Measurements from ENCODE around the gene LIMD2.
A peak's percentile ranks its signal among the peaks of the same experiment; 100 is the strongest.

The LIMD2 gene

DNA sequence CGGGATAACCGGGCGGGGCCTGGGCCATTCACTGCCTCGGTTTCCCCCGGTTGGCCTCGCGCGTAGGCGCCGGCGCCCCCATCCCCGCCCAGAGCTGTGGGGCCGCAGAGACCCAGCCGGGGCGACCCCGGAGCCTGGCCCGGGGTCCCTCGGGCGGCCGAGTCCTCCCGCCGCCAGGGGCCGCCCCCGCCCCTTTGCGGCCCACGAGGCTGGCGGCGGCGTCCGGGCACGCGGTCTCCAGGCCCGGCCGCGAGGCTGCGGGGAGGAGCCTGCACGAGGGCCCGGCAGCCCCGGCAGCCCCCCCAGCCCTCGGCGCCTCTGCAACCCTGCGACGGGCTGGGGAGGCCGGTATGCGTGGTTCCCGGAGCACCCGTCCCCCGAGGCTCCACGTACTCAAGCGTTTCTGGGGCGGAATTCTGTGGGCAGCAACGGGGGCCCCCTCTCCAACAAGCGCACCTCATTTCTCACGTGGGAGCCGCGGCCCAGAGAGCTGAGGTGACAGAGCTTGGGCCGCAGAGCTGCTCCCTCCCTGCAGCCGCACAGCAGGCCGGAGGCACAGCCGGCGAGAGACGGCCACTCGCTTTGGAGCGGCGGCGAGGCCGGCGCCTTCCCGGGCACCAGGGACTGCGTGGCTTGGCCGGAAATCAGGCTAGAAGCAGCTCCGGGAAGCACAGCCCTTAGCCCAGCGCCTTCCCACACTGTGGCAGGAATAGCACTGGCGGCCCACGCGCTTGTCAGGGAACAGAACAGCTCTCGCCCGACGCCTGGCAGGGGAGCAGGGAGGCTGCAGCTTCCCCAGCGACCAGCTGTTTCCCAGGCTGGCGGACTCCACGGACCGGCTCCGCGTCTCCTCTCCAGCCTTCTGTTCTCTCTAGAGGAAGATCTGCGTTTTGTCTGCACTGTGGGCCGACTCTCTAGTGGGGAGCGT is 867 bp upstream of the LIMD2 start:
- peak; percentile 38 for DNase-seq

DNA sequence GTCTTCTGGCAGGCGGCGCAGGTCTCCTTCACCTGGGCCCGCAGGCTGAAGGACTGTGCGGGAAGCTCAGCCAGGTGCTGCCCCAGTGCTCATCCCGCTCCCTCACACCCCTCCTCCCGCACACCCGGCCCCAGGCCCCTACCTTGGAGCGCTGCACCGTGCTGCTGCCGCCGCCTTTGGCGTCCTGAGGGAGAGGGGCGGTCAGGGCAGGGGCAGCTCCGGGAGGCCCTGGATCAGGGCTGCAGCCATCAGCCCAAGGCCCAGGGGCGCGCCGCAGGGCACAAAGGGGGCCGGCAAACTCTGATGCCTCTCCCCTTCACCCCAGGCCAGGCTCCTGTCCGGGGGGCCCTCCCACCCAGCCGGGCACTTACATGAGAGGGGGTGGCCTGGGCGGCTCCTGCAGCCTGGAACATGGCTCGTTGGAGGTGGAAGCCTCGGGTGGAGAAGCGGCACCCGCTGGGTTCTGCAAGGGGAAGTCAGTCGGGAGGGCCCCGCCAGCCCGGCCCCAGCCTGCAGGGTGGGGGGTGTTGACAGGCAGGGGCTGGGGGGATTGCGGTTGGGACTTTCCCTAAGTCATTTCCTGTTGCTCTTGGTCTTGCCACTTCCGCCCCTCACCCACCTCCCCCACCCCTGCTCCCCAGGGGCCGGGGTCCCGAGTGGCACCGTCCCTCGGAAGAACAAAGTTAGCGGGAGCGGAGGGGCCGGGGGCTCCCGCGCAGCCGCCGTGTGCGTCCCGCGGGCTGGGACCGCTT is 863 bp downstream of the LIMD2 start:
- DNase-seq: peak; percentile 72

DNA sequence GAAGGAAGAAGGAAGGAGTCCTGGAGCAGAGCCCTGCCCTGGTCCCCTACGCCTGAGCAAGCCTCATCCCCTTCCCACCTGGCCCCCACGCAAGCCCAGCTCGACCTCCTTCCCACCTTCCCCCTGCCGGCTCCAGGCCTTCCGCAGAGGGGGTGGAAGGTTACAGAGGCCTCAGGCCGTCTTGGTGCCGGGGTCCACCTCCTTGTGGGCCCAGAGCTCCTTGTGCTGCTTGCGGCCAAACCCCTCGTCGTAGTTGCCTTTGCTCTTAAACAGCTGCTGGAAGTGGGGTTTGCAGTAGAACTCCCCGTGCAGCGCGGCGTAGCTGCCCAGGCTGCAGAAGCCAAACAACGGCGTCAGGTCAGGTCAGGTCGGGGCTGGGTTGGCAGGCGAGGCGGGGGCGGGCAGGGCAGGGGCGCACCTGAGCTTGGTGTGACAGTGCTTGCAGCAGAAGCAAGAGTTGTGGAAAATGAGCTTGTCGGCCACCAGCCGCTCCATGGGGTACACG is 1.5 kb downstream of the LIMD2 start:
- DNase-seq: no peak

DNA sequence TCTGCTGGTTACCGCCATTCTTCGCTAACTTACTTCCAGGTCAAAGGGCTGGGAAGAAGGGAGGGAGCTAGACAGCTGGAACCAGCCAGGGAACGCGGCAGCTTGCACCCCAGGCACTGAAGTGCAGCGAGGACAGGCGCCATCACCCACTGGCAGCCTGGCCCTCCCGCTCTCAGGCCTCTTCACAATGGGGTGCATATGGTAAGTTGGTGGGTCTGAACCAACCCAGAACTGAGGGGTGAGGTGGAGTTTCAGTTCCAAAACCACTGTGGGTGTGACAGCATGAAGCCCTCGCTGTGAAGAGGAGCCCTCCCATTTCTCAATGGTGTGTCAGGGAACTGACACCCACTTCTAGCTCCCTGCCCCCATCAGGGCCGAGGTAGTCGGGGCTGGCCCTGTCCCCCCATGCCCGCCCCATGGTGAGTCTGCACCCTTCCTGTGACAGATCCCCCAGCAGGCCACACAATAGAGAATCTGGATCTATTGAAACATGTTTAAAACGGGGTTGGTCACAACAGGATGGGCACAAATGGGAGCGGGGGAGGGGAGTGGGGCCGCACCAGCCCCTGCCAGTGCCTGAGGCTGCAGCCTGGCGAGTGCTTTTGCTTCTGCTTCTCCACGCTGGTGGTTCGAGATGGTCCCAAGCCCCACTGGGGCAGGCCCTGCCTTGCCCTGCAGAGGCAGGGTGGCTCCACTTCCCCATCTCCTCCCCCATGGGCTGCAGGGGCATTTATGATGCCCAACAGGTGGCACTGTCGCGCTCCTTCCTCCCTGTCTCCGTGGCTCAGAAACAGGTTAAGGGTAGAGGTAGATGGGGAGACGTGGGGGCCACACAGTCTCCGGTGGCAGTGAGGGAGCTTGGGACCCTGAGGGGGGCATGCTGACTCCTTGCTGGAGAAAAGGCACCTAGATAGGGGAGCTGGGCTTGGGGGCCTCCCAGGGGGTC is 2.3 kb downstream of the LIMD2 start:
- DNase-seq: peak; percentile 69

DNA sequence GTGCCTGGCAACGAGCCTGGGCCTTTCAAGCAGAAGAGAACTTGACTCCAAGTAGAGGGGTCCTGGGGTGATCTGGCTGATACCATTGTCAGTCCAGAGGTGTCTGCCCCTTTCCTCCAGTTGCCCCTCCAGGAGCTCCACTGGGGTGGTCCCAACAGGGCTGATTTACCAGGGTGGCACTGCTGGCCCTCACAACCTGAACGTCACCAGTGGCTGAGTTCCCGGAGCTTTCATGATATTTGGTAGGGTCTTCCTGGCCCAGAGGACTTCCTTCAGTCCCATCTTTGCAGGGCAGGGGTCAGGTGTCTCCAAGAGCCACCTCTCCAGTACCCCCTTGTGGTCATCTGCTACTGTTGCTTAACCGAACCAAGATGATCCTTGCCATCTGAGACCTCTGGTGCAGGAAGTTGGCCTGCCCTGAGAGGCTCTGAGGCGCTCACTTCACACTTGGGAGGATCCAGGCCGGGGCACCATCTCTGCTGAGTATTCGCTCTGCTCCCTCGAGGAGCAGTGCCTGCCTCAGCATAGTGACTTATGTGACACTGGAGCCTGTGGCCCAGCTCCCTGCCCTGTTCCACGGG is 3.5 kb downstream of the LIMD2 start:
- DNase-seq: peak; percentile 16

DNA sequence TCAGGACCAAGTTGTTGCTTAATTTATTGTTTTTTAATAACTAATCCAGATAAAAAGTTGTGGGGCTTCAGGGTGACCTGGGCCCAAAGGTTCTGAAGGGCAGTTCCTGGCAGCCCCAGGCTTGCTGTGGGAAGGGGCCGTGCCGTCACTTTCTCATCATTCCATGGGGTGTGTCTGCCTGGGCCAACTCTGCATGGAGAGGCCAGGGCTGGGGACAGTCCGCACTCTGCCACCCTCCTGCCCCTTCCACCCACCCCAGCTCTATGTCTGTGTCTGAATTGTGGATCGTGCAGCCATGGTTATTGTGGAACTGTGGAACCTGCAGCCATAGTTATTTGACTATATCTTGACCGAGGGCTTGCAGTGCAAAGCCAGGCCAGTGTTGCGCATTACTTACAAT is 4.0 kb downstream of the LIMD2 start:
- no peak for DNase-seq

DNA sequence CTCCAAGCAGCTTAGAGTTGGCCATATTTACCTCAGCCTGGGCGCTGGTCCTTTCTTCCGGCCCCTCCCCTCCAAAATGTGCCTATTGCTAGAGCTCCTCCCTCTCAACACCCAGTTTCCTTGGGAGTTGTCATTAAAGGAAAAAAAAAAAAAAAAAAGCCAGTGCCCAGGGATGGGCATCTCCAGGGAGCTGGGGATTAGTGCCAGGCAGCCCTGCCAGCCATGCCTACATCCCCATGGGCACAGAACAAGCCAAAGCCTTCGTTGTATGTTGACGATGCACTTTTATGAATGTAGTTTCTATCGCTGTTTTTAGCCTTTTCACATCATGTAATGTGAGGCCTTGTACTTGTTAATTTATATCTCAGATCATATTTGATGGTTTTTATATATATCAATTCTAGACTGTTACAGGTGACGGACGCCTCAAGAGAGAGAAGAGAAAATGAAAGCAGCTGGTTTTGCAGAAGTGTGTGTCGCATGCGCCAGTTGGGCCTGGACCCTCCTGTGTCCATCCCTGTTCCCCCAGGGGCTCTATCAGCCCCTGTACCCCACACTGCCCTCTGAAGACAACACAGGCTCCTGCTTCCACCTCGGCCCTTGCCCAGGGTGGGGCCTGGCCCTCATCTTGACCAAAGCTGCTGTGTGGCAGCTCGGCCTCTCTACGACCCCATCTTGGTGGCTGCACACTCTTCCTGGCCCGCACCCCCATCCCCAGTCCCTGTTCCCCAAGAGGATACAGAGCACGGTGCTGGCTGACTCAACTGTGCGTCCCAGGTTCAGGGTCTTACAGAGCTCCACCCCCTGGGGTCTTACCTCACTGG is 4.8 kb downstream of the LIMD2 start:
- DNase-seq: no peak

DNA sequence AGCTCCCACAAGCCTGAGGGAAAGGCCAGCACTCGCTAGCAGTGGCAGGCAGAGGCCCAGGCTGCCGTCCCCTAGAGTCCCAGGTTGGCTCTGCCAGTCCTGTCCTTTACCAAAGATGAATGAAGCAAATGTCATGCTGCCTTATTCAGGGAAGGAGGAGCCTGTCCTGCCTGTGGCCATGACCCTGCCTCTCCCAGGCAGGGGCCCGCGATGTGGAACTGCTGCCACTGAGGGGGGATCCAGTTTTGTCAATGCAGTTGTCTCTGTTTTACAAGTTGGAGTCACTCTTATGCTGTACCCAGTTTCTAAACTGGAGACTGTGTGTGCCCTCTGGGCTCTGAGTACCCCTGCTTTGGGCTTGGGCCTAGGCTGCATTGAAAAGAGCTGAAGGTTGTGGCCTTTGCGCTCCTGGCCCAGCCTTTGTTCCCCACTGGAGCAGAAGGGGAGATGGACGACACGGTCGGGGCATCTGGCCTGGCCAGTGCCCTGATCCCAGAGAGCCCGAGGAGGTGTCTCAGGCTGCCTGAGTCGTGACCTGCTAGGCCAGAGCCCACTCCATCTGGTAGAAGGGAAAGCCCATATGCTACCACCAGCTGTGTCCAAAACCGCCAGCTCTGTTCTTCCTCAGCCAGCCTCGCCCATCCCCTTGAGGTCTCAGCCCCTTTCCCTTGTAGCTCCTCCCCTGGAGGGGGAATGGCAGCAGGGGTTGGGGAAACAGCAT is 5.5 kb downstream of the LIMD2 start:
- no peak for DNase-seq

DNA sequence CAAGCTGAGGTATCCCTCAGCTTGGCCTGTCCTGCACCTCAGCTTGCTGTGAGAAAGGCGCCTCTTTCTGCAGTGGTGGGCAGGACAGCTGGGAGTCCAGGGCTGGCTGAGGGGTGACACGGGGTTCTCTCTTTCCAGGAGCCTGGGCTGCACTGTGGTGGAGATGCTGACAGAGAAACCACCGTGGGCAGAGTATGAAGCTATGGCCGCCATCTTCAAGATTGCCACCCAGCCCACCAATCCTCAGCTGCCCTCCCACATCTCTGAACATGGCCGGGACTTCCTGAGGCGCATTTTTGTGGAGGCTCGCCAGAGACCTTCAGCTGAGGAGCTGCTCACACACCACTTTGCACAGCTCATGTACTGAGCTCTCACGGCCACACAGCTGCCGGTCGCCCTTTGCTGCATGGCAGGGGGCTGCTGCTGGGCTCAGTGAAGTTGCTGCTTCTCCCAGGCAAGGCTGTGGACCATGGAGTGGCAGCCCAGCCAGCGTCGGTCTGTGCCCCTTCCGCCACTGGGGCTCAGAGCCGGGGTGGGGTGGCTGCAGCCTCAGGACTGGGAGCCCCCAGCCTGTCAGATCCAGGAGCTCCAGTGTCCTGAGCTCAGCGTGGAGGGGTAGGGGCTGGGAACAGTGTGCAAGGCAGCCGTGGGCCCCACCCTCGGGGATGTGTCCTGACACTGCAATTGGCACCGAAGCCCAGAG is 6.4 kb downstream of the LIMD2 start:
- no peak for DNase-seq

DNA sequence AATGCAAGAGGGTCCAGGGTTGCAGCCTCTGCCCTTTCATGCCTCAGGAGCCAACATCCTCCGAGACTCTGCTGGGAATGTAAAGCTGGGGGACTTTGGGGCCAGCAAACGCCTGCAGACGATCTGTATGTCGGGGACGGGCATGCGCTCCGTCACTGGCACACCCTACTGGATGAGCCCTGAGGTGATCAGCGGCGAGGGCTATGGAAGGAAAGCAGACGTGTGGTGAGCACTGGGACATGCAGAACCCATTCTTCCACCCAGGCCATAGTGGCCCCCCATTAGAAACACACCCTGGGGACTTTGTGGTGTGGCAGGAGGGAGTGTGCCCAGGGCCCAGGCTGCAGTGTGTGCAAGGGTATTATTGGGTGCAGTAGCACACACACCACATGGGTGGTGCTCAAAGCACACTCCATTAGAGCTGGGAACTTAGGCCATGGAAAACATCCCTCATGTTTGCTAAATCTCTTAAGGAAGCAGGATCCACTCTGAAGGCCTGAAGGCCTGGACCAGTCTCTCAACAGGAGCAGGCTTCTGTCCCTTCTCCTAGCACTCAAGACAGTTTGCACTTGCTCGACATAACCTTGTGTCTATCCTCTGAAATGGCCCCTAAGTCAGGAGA is 7.6 kb downstream of the LIMD2 start:
- DNase-seq: no peak

DNA sequence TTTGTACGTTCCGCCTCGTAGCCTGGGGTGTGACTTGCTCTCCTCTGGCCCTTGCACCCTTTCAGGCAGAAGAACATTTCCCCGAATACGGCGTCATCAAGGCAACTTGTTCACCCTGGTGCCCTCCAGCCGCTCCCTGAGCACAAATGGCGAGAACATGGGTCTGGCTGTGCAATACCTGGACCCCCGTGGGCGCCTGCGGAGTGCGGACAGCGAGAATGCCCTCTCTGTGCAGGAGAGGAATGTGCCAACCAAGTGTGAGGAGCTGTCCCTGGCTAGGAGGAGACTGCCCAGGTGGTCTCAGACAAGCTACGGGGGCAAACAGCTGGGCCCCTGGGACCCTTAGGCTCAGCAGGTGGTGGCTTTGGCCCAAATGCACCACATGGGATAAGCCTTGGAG is 10.4 kb downstream of the LIMD2 start:
- DNase-seq: no peak

DNA sequence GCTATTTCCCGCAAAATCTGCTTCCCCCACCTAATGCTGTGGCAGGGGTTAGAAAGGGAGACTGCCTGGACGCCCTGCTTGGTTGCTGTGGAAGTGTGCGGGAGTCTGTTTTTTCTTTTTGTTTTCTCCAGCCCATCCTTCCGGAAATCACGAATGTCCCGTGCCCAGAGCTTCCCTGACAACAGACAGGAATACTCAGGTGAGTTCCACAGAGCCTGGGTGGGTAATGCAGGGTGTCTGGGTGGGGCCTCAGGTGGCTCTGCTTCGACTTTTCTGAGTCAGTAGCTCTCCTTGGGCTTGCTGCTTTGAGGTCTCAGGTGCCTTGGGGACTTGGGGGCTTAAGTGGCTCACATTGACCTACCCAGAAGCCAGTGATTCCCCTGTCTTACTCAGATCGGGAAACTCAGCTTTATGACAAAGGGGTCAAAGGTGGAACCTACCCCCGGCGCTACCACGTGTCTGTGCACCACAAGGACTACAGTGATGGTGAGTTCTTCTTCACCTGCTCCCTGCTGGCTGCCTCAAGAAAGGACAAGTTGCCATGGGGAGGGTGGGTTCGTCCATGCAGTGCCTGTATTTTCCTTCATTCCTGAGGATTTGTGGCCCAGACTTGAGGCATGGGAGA is 11.4 kb downstream of the LIMD2 start:
- no peak for DNase-seq

DNA sequence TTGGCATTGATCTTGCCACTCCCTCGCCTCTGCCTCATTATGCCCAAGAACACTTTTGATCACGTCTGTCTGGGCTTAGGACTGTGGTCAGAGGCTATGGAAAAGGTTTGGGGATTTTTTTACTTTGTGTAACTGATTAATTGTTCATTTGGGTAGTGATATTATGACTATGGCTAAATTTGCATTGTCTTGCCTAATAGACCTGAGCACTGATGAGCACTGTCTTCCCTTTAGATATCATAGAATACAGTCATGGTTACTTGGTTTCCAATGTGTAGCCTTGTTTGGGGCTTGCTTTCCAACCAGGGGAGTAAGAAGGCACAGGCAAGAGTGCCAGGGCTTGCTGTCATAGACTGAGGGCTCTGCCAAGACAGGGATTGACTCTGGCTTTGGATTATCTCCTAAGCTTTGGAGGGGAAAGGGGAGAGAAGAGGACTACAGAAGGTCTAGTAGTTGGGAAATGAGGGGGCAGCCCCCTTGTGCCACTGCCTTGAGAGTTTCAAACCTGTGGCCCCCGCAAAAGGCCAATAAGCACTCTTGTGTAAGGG is 13.7 kb downstream of the LIMD2 start:
- DNase-seq: no peak

DNA sequence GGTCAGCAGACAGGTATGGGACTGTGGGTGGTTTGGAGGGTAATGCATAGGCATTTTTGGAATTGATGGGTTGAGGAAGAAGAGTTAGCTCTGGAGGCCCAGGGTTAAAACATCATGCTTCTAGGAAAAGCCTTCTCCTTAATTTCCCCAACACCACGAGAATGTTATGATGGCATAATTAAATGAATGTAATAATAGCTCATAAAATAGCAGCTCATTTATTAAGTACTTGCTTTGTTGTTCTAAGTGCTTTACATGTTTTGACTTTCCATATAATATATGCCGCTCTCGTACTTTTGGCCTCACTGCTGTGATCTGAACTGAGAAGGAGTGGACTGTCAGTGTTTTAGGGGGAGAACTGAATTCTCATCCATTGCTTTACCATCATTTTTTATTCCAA is 14.3 kb downstream of the LIMD2 start:
- no peak for DNase-seq

DNA sequence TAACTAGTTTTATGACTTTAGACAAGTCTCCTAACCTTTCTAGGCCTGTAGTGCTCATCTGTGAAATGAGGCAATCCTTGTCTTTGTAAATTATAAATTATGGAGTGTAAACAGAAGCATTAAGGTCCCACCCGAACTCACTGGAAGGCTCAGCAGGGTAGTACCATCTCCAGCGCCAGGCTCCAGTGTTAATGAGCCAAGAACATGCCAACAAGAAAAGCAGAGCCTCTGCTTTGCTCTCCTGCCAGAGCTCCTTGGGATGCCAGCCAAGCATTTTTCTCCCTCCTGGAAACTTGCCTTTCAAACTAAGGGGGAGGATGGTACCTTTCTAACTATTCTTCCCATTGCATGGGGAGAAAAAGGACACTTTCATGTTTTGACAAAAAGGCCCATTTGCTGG is 14.9 kb downstream of the LIMD2 start:
- DNase-seq: no peak

DNA sequence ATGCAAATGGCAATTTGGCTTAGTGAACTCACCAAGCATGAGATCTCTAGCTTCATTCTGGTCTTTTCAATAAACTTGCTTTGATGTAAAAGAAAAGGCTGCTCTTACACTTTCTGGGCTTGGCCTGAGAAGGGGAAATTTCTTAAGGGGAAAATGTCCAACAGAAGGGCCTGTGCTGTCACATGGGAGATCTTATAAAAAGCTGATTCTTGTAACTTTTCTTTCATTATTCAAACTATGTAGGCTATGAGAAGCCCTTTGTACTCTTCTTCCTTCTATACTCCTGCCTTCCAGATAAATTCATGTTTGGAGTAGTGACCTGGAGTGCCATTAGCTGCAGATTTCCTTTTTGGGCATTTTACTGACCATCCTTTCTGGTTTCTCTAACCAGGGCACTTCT is 16.9 kb downstream of the LIMD2 start:
- DNase-seq: no peak

DNA sequence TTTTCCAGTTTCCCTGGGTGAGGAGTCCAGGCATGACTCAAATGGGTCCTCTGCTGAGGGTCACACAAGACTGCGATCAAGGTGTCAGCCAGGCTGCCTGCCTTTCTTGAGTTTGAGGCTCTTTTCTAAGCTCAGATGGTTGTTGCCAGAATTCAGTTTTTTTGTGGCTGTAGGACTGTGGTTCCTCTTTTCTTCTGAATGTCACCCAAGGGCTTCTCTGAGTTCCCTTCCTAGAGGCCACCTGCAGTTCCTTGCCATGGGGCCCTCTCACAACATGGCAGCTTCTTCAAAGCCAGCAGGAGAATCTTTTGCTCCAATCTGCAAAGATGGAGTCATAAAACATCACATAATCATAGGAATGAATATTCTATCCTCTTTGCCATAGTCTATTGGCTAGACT is 17.5 kb downstream of the LIMD2 start:
- no peak for DNase-seq

DNA sequence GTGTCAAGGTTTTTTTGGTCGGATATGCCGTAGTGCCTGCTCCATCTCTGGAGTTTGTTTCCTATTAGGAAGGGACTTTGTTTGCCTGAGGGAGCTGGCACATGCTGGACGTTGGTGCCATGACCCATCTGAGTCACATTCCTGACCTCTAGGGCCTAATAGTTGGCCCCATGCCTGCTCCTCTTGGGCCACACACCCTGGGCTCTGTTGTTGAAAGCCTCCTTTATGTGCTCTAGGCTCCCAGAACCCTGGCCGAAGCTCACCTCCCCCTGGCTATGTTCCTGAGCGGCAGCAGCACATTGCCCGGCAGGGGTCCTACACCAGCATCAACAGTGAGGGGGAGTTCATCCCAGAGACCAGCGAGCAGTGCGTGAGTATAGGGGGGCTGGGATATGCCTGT is 18.4 kb downstream of the LIMD2 start:
- DNase-seq: no peak

DNA sequence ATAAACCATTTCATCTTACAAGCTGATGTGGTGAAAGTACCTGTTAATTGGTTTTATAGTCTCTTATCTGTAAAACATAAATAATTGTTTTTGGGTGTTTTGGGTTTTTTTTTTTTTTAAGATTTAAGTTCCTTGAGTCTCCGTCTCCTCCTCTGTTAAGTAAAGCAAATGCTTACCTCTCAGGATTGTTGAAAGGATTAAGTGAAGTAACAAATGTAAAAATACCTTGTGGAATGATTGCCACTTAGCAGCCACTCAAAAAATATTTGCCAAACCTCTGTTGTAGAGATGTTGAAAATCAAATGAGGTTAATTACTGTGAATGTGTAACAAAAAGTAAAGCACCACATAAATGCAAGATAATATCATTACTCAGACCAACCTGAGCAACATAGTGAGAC is 19.2 kb downstream of the LIMD2 start:
- DNase-seq: no peak

All from stimulated activated naive CD4-positive, alpha-beta T cell treated with Interleukin-2 at 50 U/mL for 16 hours (primary cell).